Measurements from ENCODE around the gene GATB.

DNA sequence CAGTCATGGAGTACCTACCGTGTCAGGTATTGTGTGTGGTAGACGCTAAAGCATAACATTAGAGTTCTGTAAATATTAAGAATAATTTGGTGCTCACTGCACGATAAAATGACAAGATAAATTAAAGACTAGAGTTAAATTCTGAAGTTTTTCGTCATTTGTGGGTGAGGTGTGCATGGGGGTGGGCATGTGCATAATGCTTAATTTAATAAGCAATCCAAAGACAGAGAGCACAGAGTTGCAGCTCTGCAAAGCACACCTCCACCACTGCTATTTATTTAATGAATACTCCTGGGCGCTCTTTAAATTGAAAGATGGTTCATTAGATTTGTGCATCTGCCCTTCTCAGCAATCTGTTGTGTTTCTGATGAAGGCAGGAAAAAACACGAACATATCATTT, 62.6 kb downstream of the GATB start:
- TF ChIP-seq, protein P1, sequence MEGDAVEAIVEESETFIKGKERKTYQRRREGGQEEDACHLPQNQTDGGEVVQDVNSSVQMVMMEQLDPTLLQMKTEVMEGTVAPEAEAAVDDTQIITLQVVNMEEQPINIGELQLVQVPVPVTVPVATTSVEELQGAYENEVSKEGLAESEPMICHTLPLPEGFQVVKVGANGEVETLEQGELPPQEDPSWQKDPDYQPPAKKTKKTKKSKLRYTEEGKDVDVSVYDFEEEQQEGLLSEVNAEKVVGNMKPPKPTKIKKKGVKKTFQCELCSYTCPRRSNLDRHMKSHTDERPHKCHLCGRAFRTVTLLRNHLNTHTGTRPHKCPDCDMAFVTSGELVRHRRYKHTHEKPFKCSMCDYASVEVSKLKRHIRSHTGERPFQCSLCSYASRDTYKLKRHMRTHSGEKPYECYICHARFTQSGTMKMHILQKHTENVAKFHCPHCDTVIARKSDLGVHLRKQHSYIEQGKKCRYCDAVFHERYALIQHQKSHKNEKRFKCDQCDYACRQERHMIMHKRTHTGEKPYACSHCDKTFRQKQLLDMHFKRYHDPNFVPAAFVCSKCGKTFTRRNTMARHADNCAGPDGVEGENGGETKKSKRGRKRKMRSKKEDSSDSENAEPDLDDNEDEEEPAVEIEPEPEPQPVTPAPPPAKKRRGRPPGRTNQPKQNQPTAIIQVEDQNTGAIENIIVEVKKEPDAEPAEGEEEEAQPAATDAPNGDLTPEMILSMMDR (IDR thresholded peaks at IDR 0.05; ENCODE audit: low read depth, low read length), result no peak
- TF ChIP-seq EZH2phosphoT487 (IDR thresholded peaks at IDR 0.05; ENCODE audit: low read depth), result no peak
